AG20443 (cell line): ENCODE measurements around the gene ECE1.
"Not testable (repeated sequence)": the region's sequence is repeated elsewhere in the genome, so short reads cannot be mapped to it uniquely, and the experiment has no call there.

Source experiments
- DNase-seq: peaks from one replicate; pipeline ENCODE4 v3.0.0; 2012; ENCODE audit warnings: low spot score, mixed read lengths

The ECE1 gene

GRCh38 chr1:21291964-21292363 lies 1.7 kb upstream of the ECE1 start:
- no peak for DNase-seq

- DNase-seq = no peak
These were observed 921 bp upstream of the ECE1 start for GRCh38 chr1:21291184-21291583.

GRCh38 chr1:21290546-21290944 lies 282 bp upstream of the ECE1 start:
- no peak for DNase-seq

GRCh38 chr1:21289127-21289526 lies 1.1 kb downstream of the ECE1 start:
- no peak for DNase-seq

GRCh38 chr1:21287905-21288514 lies 2.3 kb downstream of the ECE1 start:
- no peak for DNase-seq

- not testable (repeated sequence) for DNase-seq
These were observed 4.9 kb downstream of the ECE1 start for GRCh38 chr1:21285386-21285785.

GRCh38 chr1:21285055-21285372 lies 5.2 kb downstream of the ECE1 start:
- DNase-seq = no peak

- no peak for DNase-seq
These were observed 5.8 kb downstream of the ECE1 start for GRCh38 chr1:21284206-21285054.

- DNase-seq = no peak
These were observed 6.7 kb downstream of the ECE1 start for GRCh38 chr1:21283524-21283923.

GRCh38 chr1:21282020-21282419 lies 8.2 kb downstream of the ECE1 start:
- not testable (repeated sequence) for DNase-seq

- no peak for DNase-seq
These were observed 9.8 kb downstream of the ECE1 start for GRCh38 chr1:21280482-21280881.

GRCh38 chr1:21280011-21280471 lies 10.2 kb downstream of the ECE1 start:
- DNase-seq = peak; percentile 69

- DNase-seq = no peak
These were observed 11.1 kb downstream of the ECE1 start for GRCh38 chr1:21278860-21279845.

GRCh38 chr1:21278208-21278859 lies 11.9 kb downstream of the ECE1 start:
- DNase-seq = no peak

- no peak for DNase-seq
These were observed 13.1 kb downstream of the ECE1 start for GRCh38 chr1:21277180-21277579.

- DNase-seq = no peak
These were observed 17.7 kb downstream of the ECE1 start for GRCh38 chr1:21272540-21272939.

GRCh38 chr1:21271550-21271949 lies 18.7 kb downstream of the ECE1 start:
- no peak for DNase-seq

- DNase-seq = peak; percentile 85
These were observed 20.1 kb downstream of the ECE1 start for GRCh38 chr1:21270086-21270689.

- no peak for DNase-seq
These were observed 20.7 kb downstream of the ECE1 start for GRCh38 chr1:21269461-21270085.

GRCh38 chr1:21268281-21269239 lies 21.7 kb downstream of the ECE1 start:
- no peak for DNase-seq
